NB4 (cell line): ENCODE results near the gene TBC1D4.

Experiments
- MAX ChIP-seq: IDR thresholded peaks from 2 replicates; pipeline ENCODE4 v1.6.1; 2011; ENCODE audit warnings: low read depth, low read length
- POLR2A ChIP-seq: IDR thresholded peaks from 2 replicates; pipeline ENCODE4 v1.6.1; 2011; ENCODE audit warnings: mild to moderate bottlenecking; ENCODE audit not compliant: insufficient read length; ENCODE audit errors: extremely low read depth
- TF ChIP-seq, protein P1 (sequence below): IDR thresholded peaks from one replicate; pipeline ENCODE4 v1.5.1; 2012; ENCODE audit warnings: low read depth, low read length

- TF ChIP-seq POLR2A (no peak), MAX (peak; percentile 24; the same call in 1 of the 2 replicates)
- TF ChIP-seq, protein P1, sequence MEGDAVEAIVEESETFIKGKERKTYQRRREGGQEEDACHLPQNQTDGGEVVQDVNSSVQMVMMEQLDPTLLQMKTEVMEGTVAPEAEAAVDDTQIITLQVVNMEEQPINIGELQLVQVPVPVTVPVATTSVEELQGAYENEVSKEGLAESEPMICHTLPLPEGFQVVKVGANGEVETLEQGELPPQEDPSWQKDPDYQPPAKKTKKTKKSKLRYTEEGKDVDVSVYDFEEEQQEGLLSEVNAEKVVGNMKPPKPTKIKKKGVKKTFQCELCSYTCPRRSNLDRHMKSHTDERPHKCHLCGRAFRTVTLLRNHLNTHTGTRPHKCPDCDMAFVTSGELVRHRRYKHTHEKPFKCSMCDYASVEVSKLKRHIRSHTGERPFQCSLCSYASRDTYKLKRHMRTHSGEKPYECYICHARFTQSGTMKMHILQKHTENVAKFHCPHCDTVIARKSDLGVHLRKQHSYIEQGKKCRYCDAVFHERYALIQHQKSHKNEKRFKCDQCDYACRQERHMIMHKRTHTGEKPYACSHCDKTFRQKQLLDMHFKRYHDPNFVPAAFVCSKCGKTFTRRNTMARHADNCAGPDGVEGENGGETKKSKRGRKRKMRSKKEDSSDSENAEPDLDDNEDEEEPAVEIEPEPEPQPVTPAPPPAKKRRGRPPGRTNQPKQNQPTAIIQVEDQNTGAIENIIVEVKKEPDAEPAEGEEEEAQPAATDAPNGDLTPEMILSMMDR, result no peak
Measured at GRCh38 chr13:75506018-75506417, 24.0 kb upstream of the TBC1D4 start.
